Measurements from ENCODE around the gene XPO5.

GRCh38 chr6:43481591-43482236 lies 94.1 kb downstream of the XPO5 start:
- TF ChIP-seq CTCF (IDR thresholded peaks at IDR 0.05), result no peak
- no peak for TF ChIP-seq POLR2A (IDR thresholded peaks at IDR 0.05)

All from lower leg skin (tissue), 3 donors.